HepG2 (cell line): ENCODE results near the gene DYSF. TPM values are rescaled to one million over a fixed set of nuclear protein-coding genes. Genes with fewer than 3 reads are reported as not detected.

Experiments used
- ASH2L ChIP-seq: fragments of 300-600, 200-600 bp; sonication (generic); IDR thresholded peaks from 2 replicates; pipeline ENCODE4 v1.7.0; 2017; ENCODE audit warnings: low read depth, mild to moderate bottlenecking, moderate library complexity, mixed read lengths, low read length; ENCODE audit not compliant: insufficient read length
- ZBTB39 ChIP-seq: sonication (generic); formaldehyde crosslinking; IDR thresholded peaks from 2 replicates; pipeline ENCODE4 v1.5.0; 2020; ENCODE audit warnings: missing genetic modification reagents
- ZC3H13 ChIP-seq: sonication (generic); formaldehyde crosslinking; IDR thresholded peaks from 2 replicates; pipeline ENCODE4 v1.8.1; 2023; ENCODE audit warnings: mild to moderate bottlenecking, missing genetic modification reagents, moderate library complexity
- ZNF253 ChIP-seq: sonication (generic); formaldehyde crosslinking; IDR thresholded peaks from 2 replicates; pipeline ENCODE4 v1.8.0; 2022; ENCODE audit warnings: mild to moderate bottlenecking, missing genetic modification reagents, borderline replicate concordance
- ZNF569 ChIP-seq: sonication (generic); formaldehyde crosslinking; IDR thresholded peaks from 2 replicates; pipeline ENCODE4 v1.5.0; 2020; ENCODE audit warnings: mild to moderate bottlenecking, missing genetic modification reagents, moderate library complexity, borderline replicate concordance
- polyA plus RNA-seq, 8 experiments: library from polyadenylated mRNA; depleted of rRNA in 3 of 8; stranded (reverse) in 7 of 8; unstranded in 1 of 8; fragments of >200 nt; fragmentation: Illumina TruSeq in 4 of 8; extraction: Trizol in 4 of 8; gene quantifications; 2 replicates each; pipeline versions ENCODE4 v1.2.1 to v1.2.3, GENCODE V29; 2011 to 2016; ENCODE audit warnings: low read depth in 4 of 8, missing spikeins in 1 of 8, mixed read lengths in 1 of 8; ENCODE audit not compliant: insufficient read depth in 1 of 8
- total RNA-seq, 5 experiments: library from RNA; depleted of rRNA; stranded (reverse); fragments of >200 nt; fragmentation: Illumina TruSeq; extraction: Trizol; gene quantifications; 2 replicates each; pipeline ENCODE4 v1.2.3, GENCODE V29; 2016; ENCODE audit warnings: low read depth in 1 of 5
- TF ChIP-seq, protein P1 (sequence below): fragments of 450-650 bp; IDR thresholded peaks from 2 replicates; pipeline ENCODE4 v1.6.1; 2017; ENCODE audit warnings: mild to moderate bottlenecking
- TF ChIP-seq, protein P2 (sequence below): sonication (generic); formaldehyde crosslinking; IDR thresholded peaks from 2 replicates; pipeline ENCODE4 v1.4.0; 2020; ENCODE audit warnings: missing genetic modification reagents
- TF ChIP-seq, protein P3 (sequence below): sonication (generic); formaldehyde crosslinking; IDR thresholded peaks from 2 replicates; pipeline ENCODE4 v1.5.1; 2020; ENCODE audit warnings: missing genetic modification reagents, mild to moderate bottlenecking, borderline replicate concordance

DYSF gene
- total and polyA plus RNA-seq, 2 of the 13 experiments (the other 11 are each of a cell fraction or from before 2014, with no cell fraction given), result 0.15 to 2.4 TPM

DNA sequence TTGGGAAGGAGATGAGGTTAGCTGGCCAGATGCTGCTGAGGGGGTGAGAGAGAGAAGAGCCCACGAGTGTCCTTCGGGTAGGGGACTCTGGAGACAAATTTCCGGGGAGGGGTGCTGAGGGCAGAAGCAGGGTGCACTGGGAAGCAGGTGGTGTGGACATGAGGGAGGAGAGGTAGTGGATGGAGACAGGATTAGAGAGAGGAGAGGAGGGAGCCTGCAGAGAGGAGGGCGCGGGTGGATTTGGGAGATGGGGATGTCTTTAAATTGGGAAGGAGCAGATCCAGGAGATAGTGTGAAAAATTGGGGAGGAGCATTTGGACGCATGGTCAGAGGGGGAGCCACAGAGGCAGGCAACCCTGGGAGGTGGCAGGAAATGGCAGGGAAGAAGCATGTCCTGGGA lies 154.7 kb downstream of the DYSF start (continued):
- TF ChIP-seq, protein P1, sequence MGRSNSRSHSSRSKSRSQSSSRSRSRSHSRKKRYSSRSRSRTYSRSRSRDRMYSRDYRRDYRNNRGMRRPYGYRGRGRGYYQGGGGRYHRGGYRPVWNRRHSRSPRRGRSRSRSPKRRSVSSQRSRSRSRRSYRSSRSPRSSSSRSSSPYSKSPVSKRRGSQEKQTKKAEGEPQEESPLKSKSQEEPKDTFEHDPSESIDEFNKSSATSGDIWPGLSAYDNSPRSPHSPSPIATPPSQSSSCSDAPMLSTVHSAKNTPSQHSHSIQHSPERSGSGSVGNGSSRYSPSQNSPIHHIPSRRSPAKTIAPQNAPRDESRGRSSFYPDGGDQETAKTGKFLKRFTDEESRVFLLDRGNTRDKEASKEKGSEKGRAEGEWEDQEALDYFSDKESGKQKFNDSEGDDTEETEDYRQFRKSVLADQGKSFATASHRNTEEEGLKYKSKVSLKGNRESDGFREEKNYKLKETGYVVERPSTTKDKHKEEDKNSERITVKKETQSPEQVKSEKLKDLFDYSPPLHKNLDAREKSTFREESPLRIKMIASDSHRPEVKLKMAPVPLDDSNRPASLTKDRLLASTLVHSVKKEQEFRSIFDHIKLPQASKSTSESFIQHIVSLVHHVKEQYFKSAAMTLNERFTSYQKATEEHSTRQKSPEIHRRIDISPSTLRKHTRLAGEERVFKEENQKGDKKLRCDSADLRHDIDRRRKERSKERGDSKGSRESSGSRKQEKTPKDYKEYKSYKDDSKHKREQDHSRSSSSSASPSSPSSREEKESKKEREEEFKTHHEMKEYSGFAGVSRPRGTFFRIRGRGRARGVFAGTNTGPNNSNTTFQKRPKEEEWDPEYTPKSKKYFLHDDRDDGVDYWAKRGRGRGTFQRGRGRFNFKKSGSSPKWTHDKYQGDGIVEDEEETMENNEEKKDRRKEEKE, result no peak
- no peak for TF ChIP-seq ZC3H13 (CRISPR knock-in tag)
- no peak for TF ChIP-seq ASH2L
- TF ChIP-seq, protein P2, sequence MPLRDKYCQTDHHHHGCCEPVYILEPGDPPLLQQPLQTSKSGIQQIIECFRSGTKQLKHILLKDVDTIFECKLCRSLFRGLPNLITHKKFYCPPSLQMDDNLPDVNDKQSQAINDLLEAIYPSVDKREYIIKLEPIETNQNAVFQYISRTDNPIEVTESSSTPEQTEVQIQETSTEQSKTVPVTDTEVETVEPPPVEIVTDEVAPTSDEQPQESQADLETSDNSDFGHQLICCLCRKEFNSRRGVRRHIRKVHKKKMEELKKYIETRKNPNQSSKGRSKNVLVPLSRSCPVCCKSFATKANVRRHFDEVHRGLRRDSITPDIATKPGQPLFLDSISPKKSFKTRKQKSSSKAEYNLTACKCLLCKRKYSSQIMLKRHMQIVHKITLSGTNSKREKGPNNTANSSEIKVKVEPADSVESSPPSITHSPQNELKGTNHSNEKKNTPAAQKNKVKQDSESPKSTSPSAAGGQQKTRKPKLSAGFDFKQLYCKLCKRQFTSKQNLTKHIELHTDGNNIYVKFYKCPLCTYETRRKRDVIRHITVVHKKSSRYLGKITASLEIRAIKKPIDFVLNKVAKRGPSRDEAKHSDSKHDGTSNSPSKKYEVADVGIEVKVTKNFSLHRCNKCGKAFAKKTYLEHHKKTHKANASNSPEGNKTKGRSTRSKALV (CRISPR knock-in tag), result no peak
- TF ChIP-seq, protein P3, sequence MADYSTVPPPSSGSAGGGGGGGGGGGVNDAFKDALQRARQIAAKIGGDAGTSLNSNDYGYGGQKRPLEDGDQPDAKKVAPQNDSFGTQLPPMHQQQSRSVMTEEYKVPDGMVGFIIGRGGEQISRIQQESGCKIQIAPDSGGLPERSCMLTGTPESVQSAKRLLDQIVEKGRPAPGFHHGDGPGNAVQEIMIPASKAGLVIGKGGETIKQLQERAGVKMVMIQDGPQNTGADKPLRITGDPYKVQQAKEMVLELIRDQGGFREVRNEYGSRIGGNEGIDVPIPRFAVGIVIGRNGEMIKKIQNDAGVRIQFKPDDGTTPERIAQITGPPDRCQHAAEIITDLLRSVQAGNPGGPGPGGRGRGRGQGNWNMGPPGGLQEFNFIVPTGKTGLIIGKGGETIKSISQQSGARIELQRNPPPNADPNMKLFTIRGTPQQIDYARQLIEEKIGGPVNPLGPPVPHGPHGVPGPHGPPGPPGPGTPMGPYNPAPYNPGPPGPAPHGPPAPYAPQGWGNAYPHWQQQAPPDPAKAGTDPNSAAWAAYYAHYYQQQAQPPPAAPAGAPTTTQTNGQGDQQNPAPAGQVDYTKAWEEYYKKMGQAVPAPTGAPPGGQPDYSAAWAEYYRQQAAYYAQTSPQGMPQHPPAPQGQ (CRISPR knock-in tag), result no peak
- TF ChIP-seq ZNF569 (CRISPR knock-in tag), result no peak
- no peak for TF ChIP-seq ZNF253 (CRISPR knock-in tag)
- TF ChIP-seq ZBTB39 (CRISPR knock-in tag), result no peak
